Measurements from ENCODE around the gene MAPK8.

Gene MAPK8

GRCh38 chr10:48455392-48456151 is 149.1 kb downstream of the MAPK8 start:
- DNase-seq = no peak
- H3K27me3 ChIP-seq (replicated peaks; ENCODE audit: insufficient read depth, low read length) = no peaks in the 10 kb centered on the region

GRCh38 chr10:48456361-48456804 is 149.9 kb downstream of the MAPK8 start:
- H3K27me3 ChIP-seq (replicated peaks; ENCODE audit: insufficient read depth, low read length) = no peaks in the 10 kb centered on the region
- no peaks in the 10 kb centered on the region for H3K4me1 ChIP-seq (ENCODE audit: low read length)
- H3K4me3 ChIP-seq (ENCODE audit: low read length) = no peak overlapping the region
- no peak overlapping the region for H2AFZ ChIP-seq (ENCODE audit: low read length)
- no peak overlapping the region for H3K4me2 ChIP-seq (ENCODE audit: low read depth, low read length)
- H3F3A ChIP-seq (ENCODE audit: insufficient read depth, low read length) = no peaks in the 10 kb centered on the region
- no peak overlapping the region for H3K27ac ChIP-seq (ENCODE audit: low read length)
- TF ChIP-seq CTCF (IDR thresholded peaks at IDR 0.05; ENCODE audit: low read length) = no peak
- TF ChIP-seq EZH2phosphoT487 (IDR thresholded peaks at IDR 0.05; ENCODE audit: low read length) = no peak
- no peak for TF ChIP-seq EZH2 (optimal IDR thresholded peaks at IDR 0.05; ENCODE audit: low read depth, low read length)
- no peaks in the 10 kb centered on the region for H3K9me3 ChIP-seq (replicated peaks; ENCODE audit: insufficient read depth, low read length)
- no peaks in the 10 kb centered on the region for H3K79me2 ChIP-seq (ENCODE audit: low read length)
- DNase-seq = no peak
- H3K36me3 ChIP-seq (replicated peaks; ENCODE audit: insufficient read depth, low read length) = no peaks in the 10 kb centered on the region
- no peaks in the 10 kb centered on the region for H3K9me2 ChIP-seq (replicated peaks; ENCODE audit: insufficient read depth, low read length)
- no peak overlapping the region for H3K9ac ChIP-seq (ENCODE audit: low read length)
- H4K20me1 ChIP-seq (ENCODE audit: insufficient read depth, low read length) = no peaks in the 10 kb centered on the region

More at GRCh38 chr10:48455392-48456151, 149.1 kb downstream of the MAPK8 start:
- Histone ChIP-seq H3K4me1 (ENCODE audit: low read length) (no peaks in the 10 kb centered on the region), H3F3A (ENCODE audit: insufficient read depth, low read length) (no peaks in the 10 kb centered on the region), H3K27ac (ENCODE audit: low read length) (no peak overlapping the region), H3K9me2 (replicated peaks; ENCODE audit: insufficient read depth, low read length) (no peaks in the 10 kb centered on the region), H3K36me3 (replicated peaks; ENCODE audit: insufficient read depth, low read length) (no peaks in the 10 kb centered on the region), H3K79me2 (ENCODE audit: low read length) (no peaks in the 10 kb centered on the region), H3K4me3 (ENCODE audit: low read length) (no peak overlapping the region), H3K9ac (ENCODE audit: low read length) (no peak overlapping the region), H3K4me2 (ENCODE audit: low read depth, low read length) (no peak overlapping the region), H3K9me3 (replicated peaks; ENCODE audit: insufficient read depth, low read length) (no peaks in the 10 kb centered on the region), H2AFZ (ENCODE audit: low read length) (no peak overlapping the region), H4K20me1 (ENCODE audit: insufficient read depth, low read length) (no peaks in the 10 kb centered on the region)
- TF ChIP-seq EZH2 (optimal IDR thresholded peaks at IDR 0.05; ENCODE audit: low read depth, low read length) (no peak), EZH2phosphoT487 (IDR thresholded peaks at IDR 0.05; ENCODE audit: low read length) (no peak), CTCF (IDR thresholded peaks at IDR 0.05; ENCODE audit: low read length) (no peak)

GRCh38 chr10:48456808-48457761 is 150.6 kb downstream of the MAPK8 start:
- H3K79me2 ChIP-seq (ENCODE audit: low read length) = no peaks in the 10 kb centered on the region
- no peaks in the 10 kb centered on the region for H3K36me3 ChIP-seq (replicated peaks; ENCODE audit: insufficient read depth, low read length)
- H4K20me1 ChIP-seq (ENCODE audit: insufficient read depth, low read length) = no peaks in the 10 kb centered on the region
- no peak overlapping the region for H3K27ac ChIP-seq (ENCODE audit: low read length)
- H3F3A ChIP-seq (ENCODE audit: insufficient read depth, low read length) = no peaks in the 10 kb centered on the region
- no peak overlapping the region for H3K9ac ChIP-seq (ENCODE audit: low read length)
- no peaks in the 10 kb centered on the region for H3K9me3 ChIP-seq (replicated peaks; ENCODE audit: insufficient read depth, low read length)
- no peak overlapping the region for H3K4me3 ChIP-seq (ENCODE audit: low read length)
- no peak overlapping the region for H3K4me2 ChIP-seq (ENCODE audit: low read depth, low read length)
- no peaks in the 10 kb centered on the region for H3K4me1 ChIP-seq (ENCODE audit: low read length)
- DNase-seq = no peak
- no peak overlapping the region for H2AFZ ChIP-seq (ENCODE audit: low read length)
- no peaks in the 10 kb centered on the region for H3K27me3 ChIP-seq (replicated peaks; ENCODE audit: insufficient read depth, low read length)
- no peaks in the 10 kb centered on the region for H3K9me2 ChIP-seq (replicated peaks; ENCODE audit: insufficient read depth, low read length)
- TF ChIP-seq CTCF (IDR thresholded peaks at IDR 0.05; ENCODE audit: low read length) (no peak), EZH2 (optimal IDR thresholded peaks at IDR 0.05; ENCODE audit: low read depth, low read length) (no peak), EZH2phosphoT487 (IDR thresholded peaks at IDR 0.05; ENCODE audit: low read length) (no peak)

Data from MM.1S (cell line).